ENCODE data around the gene EPPIN.
"Not testable (repeated sequence)": the region's sequence is repeated elsewhere in the genome, so short reads cannot be mapped to it uniquely, and the experiment has no call there.

Gene EPPIN

GRCh38 chr20:45547206-45547770 lies at the start of gene EPPIN:
TSS of gene EPPIN (minus strand) at chr20:45547401. CDS start at chr20:45547357, 44 bp downstream.
- no peak for TF ChIP-seq CTCF (IDR thresholded peaks at IDR 0.05; ENCODE audit: insufficient read depth, low read depth, low read length, missing control alignments)
- DNase-seq (ENCODE audit: low read depth) = no peak

GRCh38 chr20:45595235-45595634 lies 48.0 kb upstream of the EPPIN start:
- H3K4me3 ChIP-seq (ENCODE audit: low read length) = no peak overlapping the region
- TF ChIP-seq CTCF (IDR thresholded peaks at IDR 0.05; ENCODE audit: insufficient read depth, low read depth, low read length, missing control alignments) = no peak
- DNase-seq (ENCODE audit: low read depth) = no peak

More at GRCh38 chr20:45547206-45547770, at the start of gene EPPIN:
- H3K4me3 ChIP-seq (ENCODE audit: low read length) = no peak within 1 kb of the TSS

- DNase-seq (ENCODE audit: low read depth) = no peak
- TF ChIP-seq CTCF (IDR thresholded peaks at IDR 0.05; ENCODE audit: insufficient read depth, low read depth, low read length, missing control alignments) = no peak
- no peak overlapping the region for H3K4me3 ChIP-seq (ENCODE audit: low read length)
These were observed 46.3 kb upstream of the EPPIN start for GRCh38 chr20:45593498-45593897.

GRCh38 chr20:45592574-45593189 lies 45.5 kb upstream of the EPPIN start:
- H3K4me3 ChIP-seq (ENCODE audit: low read length) = no peak overlapping the region
- TF ChIP-seq CTCF (IDR thresholded peaks at IDR 0.05; ENCODE audit: insufficient read depth, low read depth, low read length, missing control alignments) = peak; percentile 64
- peak; percentile 60 for DNase-seq (ENCODE audit: low read depth)

- no peak overlapping the region for H3K4me3 ChIP-seq (ENCODE audit: low read length)
- no peak for DNase-seq (ENCODE audit: low read depth)
- no peak for TF ChIP-seq CTCF (IDR thresholded peaks at IDR 0.05; ENCODE audit: insufficient read depth, low read depth, low read length, missing control alignments)
These were observed 42.5 kb upstream of the EPPIN start for GRCh38 chr20:45589725-45590124.

GRCh38 chr20:45588800-45589199 lies 41.6 kb upstream of the EPPIN start:
- no peak for TF ChIP-seq CTCF (IDR thresholded peaks at IDR 0.05; ENCODE audit: insufficient read depth, low read depth, low read length, missing control alignments)
- peak; percentile 4 for DNase-seq (ENCODE audit: low read depth)
- H3K4me3 ChIP-seq (ENCODE audit: low read length) = no peak overlapping the region

- peak; percentile 15 for DNase-seq (ENCODE audit: low read depth)
- H3K4me3 ChIP-seq (ENCODE audit: low read length) = not testable (repeated sequence)
These were observed 38.8 kb upstream of the EPPIN start for GRCh38 chr20:45585986-45586385.

- not testable (repeated sequence) for DNase-seq (ENCODE audit: low read depth); H3K4me3 ChIP-seq (ENCODE audit: low read length)
These were observed 37.1 kb upstream of the EPPIN start for GRCh38 chr20:45584294-45584693.

Data from epithelial cell of esophagus (primary cell).